ENCODE data around the gene RHOU.
"Not testable (repeated sequence)": the region's sequence is repeated elsewhere in the genome, so short reads cannot be mapped to it uniquely, and the experiment has no call there.

The RHOU gene

GRCh38 chr1:228734881-228735801 lies at the start of gene RHOU:
Gene RHOU (plus strand): TSS chr1:228735479. CDS start chr1:228735743, 264 bp downstream.
- H3K4me3 Mint-ChIP-seq: peak within 1 kb of the TSS; percentile 86
- DNase-seq (ENCODE audit: low spot score in 2 of 2) (peak; percentile 51 to 52), ATAC-seq (replicated peaks; ENCODE audit: extremely low read depth, poor library complexity, severe bottlenecking) (peak; percentile 83)
- H3K36me3 Mint-ChIP-seq (ENCODE audit: insufficient read depth): peaks cover 9% of the 10 kb centered on the region
- peak within 1 kb of the TSS; percentile 36 for H3K27ac Mint-ChIP-seq (ENCODE audit: low read depth)
- peaks cover 42% of the 10 kb centered on the region for H3K4me1 Mint-ChIP-seq
- H3K27me3 Mint-ChIP-seq: peaks cover 2% of the 10 kb centered on the region
- H3K9me3 Mint-ChIP-seq: no peaks in the 10 kb centered on the region

GRCh38 chr1:228687587-228687986 lies 47.7 kb upstream of the RHOU start:
- Mint-ChIP-seq H3K9me3 (no peaks in the 10 kb centered on the region), H3K27ac (ENCODE audit: low read depth) (no peak overlapping the region), H3K4me1 (no peaks in the 10 kb centered on the region), H3K4me3 (no peak overlapping the region), H3K27me3 (peaks cover 38% of the 10 kb centered on the region), H3K36me3 (ENCODE audit: insufficient read depth) (no peaks in the 10 kb centered on the region)
- DNase-seq (ENCODE audit: low spot score in 2 of 2) (no peak), ATAC-seq (replicated peaks; ENCODE audit: extremely low read depth, poor library complexity, severe bottlenecking) (no peak)

GRCh38 chr1:228689255-228689654 lies 46.0 kb upstream of the RHOU start:
- Mint-ChIP-seq H3K4me1 (no peaks in the 10 kb centered on the region), H3K4me3 (no peak overlapping the region), H3K27ac (ENCODE audit: low read depth) (no peak overlapping the region), H3K9me3 (no peaks in the 10 kb centered on the region), H3K27me3 (peaks cover 28% of the 10 kb centered on the region), H3K36me3 (ENCODE audit: insufficient read depth) (no peaks in the 10 kb centered on the region)
- no peak for DNase-seq (ENCODE audit: low spot score in 2 of 2)
- no peak for ATAC-seq (replicated peaks; ENCODE audit: extremely low read depth, poor library complexity, severe bottlenecking)

GRCh38 chr1:228691211-228691610 lies 44.1 kb upstream of the RHOU start:
- H3K36me3 Mint-ChIP-seq (ENCODE audit: insufficient read depth): no peaks in the 10 kb centered on the region

GRCh38 chr1:228691926-228692325 lies 43.4 kb upstream of the RHOU start:
- DNase-seq (ENCODE audit: low spot score in 2 of 2): no peak
- peaks cover 25% of the 10 kb centered on the region for H3K27me3 Mint-ChIP-seq
- peaks cover 9% of the 10 kb centered on the region for H3K4me1 Mint-ChIP-seq
- no peaks in the 10 kb centered on the region for H3K9me3 Mint-ChIP-seq
- no peaks in the 10 kb centered on the region for H3K36me3 Mint-ChIP-seq (ENCODE audit: insufficient read depth)
- no peak for ATAC-seq (replicated peaks; ENCODE audit: extremely low read depth, poor library complexity, severe bottlenecking)
- H3K4me3 Mint-ChIP-seq: no peak overlapping the region
- H3K27ac Mint-ChIP-seq (ENCODE audit: low read depth): no peak overlapping the region

More at GRCh38 chr1:228691211-228691610, 44.1 kb upstream of the RHOU start:
- Mint-ChIP-seq H3K4me3 (no peak overlapping the region), H3K27ac (ENCODE audit: low read depth) (no peak overlapping the region), H3K9me3 (no peaks in the 10 kb centered on the region), H3K4me1 (peaks cover 9% of the 10 kb centered on the region), H3K27me3 (peaks cover 28% of the 10 kb centered on the region)
- ATAC-seq (replicated peaks; ENCODE audit: extremely low read depth, poor library complexity, severe bottlenecking) (no peak), DNase-seq (ENCODE audit: low spot score in 2 of 2) (no peak)

- not testable (repeated sequence) for DNase-seq (ENCODE audit: low spot score in 2 of 2); H3K27ac Mint-ChIP-seq (ENCODE audit: low read depth); ATAC-seq (replicated peaks; ENCODE audit: extremely low read depth, poor library complexity, severe bottlenecking); H3K9me3 Mint-ChIP-seq; H3K4me1 Mint-ChIP-seq; H3K4me3 Mint-ChIP-seq; H3K27me3 Mint-ChIP-seq; H3K36me3 Mint-ChIP-seq (ENCODE audit: insufficient read depth)
Measured at GRCh38 chr1:228694447-228694846, 40.8 kb upstream of the RHOU start.

GRCh38 chr1:228695015-228695955 lies 40.0 kb upstream of the RHOU start:
- ATAC-seq (replicated peaks; ENCODE audit: extremely low read depth, poor library complexity, severe bottlenecking): no peak

GRCh38 chr1:228697207-228698016 lies 37.9 kb upstream of the RHOU start:
- DNase-seq (ENCODE audit: low spot score in 2 of 2) (no peak), ATAC-seq (replicated peaks; ENCODE audit: extremely low read depth, poor library complexity, severe bottlenecking) (no peak)
- no peak overlapping the region for H3K27ac Mint-ChIP-seq (ENCODE audit: low read depth)
- H3K9me3 Mint-ChIP-seq: no peaks in the 10 kb centered on the region
- peaks cover 9% of the 10 kb centered on the region for H3K4me1 Mint-ChIP-seq
- H3K4me3 Mint-ChIP-seq: no peak overlapping the region
- H3K27me3 Mint-ChIP-seq: no peaks in the 10 kb centered on the region
- no peaks in the 10 kb centered on the region for H3K36me3 Mint-ChIP-seq (ENCODE audit: insufficient read depth)

More at GRCh38 chr1:228695015-228695955, 40.0 kb upstream of the RHOU start:
- peaks cover 9% of the 10 kb centered on the region for H3K4me1 Mint-ChIP-seq
- no peak overlapping the region for H3K4me3 Mint-ChIP-seq
- H3K27me3 Mint-ChIP-seq: no peaks in the 10 kb centered on the region
- H3K9me3 Mint-ChIP-seq: no peaks in the 10 kb centered on the region
- DNase-seq (ENCODE audit: low spot score in 2 of 2): no peak
- H3K27ac Mint-ChIP-seq (ENCODE audit: low read depth): no peak overlapping the region
- H3K36me3 Mint-ChIP-seq (ENCODE audit: insufficient read depth): no peaks in the 10 kb centered on the region

GRCh38 chr1:228698017-228698329 lies 37.3 kb upstream of the RHOU start:
- Mint-ChIP-seq H3K4me3 (no peak overlapping the region), H3K4me1 (peaks cover 9% of the 10 kb centered on the region), H3K27ac (ENCODE audit: low read depth) (no peak overlapping the region), H3K36me3 (ENCODE audit: insufficient read depth) (no peaks in the 10 kb centered on the region), H3K9me3 (no peaks in the 10 kb centered on the region), H3K27me3 (no peaks in the 10 kb centered on the region)
- ATAC-seq (replicated peaks; ENCODE audit: extremely low read depth, poor library complexity, severe bottlenecking) (no peak), DNase-seq (ENCODE audit: low spot score in 2 of 2) (no peak)

- peaks cover under 1% of the 10 kb centered on the region for H3K27me3 Mint-ChIP-seq
- H3K9me3 Mint-ChIP-seq: no peaks in the 10 kb centered on the region
- no peaks in the 10 kb centered on the region for H3K36me3 Mint-ChIP-seq (ENCODE audit: insufficient read depth)
- DNase-seq (ENCODE audit: low spot score in 2 of 2) (no peak), ATAC-seq (replicated peaks; ENCODE audit: extremely low read depth, poor library complexity, severe bottlenecking) (no peak)
- H3K4me1 Mint-ChIP-seq: no peaks in the 10 kb centered on the region
- no peak overlapping the region for H3K4me3 Mint-ChIP-seq
- no peak overlapping the region for H3K27ac Mint-ChIP-seq (ENCODE audit: low read depth)
Measured at GRCh38 chr1:228702433-228702832, 32.8 kb upstream of the RHOU start.

GRCh38 chr1:228706305-228706704 lies 29.0 kb upstream of the RHOU start:
- DNase-seq (ENCODE audit: low spot score in 2 of 2): no peak
- Mint-ChIP-seq H3K9me3 (no peaks in the 10 kb centered on the region), H3K4me1 (no peaks in the 10 kb centered on the region), H3K27ac (ENCODE audit: low read depth) (no peak overlapping the region), H3K27me3 (peaks cover 17% of the 10 kb centered on the region), H3K4me3 (no peak overlapping the region), H3K36me3 (ENCODE audit: insufficient read depth) (no peaks in the 10 kb centered on the region)
- no peak for ATAC-seq (replicated peaks; ENCODE audit: extremely low read depth, poor library complexity, severe bottlenecking)

GRCh38 chr1:228717081-228717480 lies 18.2 kb upstream of the RHOU start:
- Mint-ChIP-seq H3K4me1 (no peaks in the 10 kb centered on the region), H3K27ac (ENCODE audit: low read depth) (no peak overlapping the region), H3K4me3 (no peak overlapping the region), H3K9me3 (no peaks in the 10 kb centered on the region), H3K27me3 (peaks cover 28% of the 10 kb centered on the region), H3K36me3 (ENCODE audit: insufficient read depth) (no peaks in the 10 kb centered on the region)
- ATAC-seq (replicated peaks; ENCODE audit: extremely low read depth, poor library complexity, severe bottlenecking) (no peak), DNase-seq (ENCODE audit: low spot score in 2 of 2) (no peak)
